Loucy (cell line): ENCODE data around the gene CNN2.

Source experiments
- H2AFZ ChIP-seq: fragments of 200-600 bp; sonication (generic); 2 replicates; pipeline ENCODE4 v1.6.0; 2016; ENCODE audit warnings: antibody characterized with exemption, mild to moderate bottlenecking, low read length, moderate library complexity
- H3F3A ChIP-seq: fragments of 200-600 bp; 2 replicates; pipeline ENCODE4 v1.6.0; 2016; ENCODE audit warnings: antibody characterized with exemption, low read depth, mild to moderate bottlenecking
- H3K27me3 ChIP-seq: fragments of 200-600 bp; sonication (generic); 2 replicates; pipeline ENCODE4 v1.6.1; 2014; ENCODE audit warnings: low read length, mild to moderate bottlenecking; ENCODE audit not compliant: insufficient read depth, poor library complexity, severe bottlenecking
- H3K36me3 ChIP-seq: fragments of 200-600 bp; sonication (generic); 2 replicates; pipeline ENCODE4 v1.6.1; 2016; ENCODE audit warnings: low read length; ENCODE audit not compliant: insufficient read depth
- H3K4me1 ChIP-seq: fragments of 200-600 bp; sonication (generic); 2 replicates; pipeline ENCODE4 v1.5.1; 2014; ENCODE audit warnings: low read length, mild to moderate bottlenecking; ENCODE audit not compliant: insufficient read depth, poor library complexity, severe bottlenecking
- H3K4me2 ChIP-seq: fragments of 200-600 bp; sonication (generic); 2 replicates; pipeline ENCODE4 v1.6.0; 2014; ENCODE audit warnings: antibody characterized with exemption, low read length, low read depth, mild to moderate bottlenecking; ENCODE audit not compliant: poor library complexity, severe bottlenecking
- H3K4me3 ChIP-seq: fragments of 200-600 bp; sonication (generic); 2 replicates; pipeline ENCODE4 v1.5.1; 2014; ENCODE audit warnings: low read length, mild to moderate bottlenecking, mixed read lengths; ENCODE audit not compliant: poor library complexity, severe bottlenecking
- H3K79me2 ChIP-seq: fragments of 200-600 bp; sonication (generic); 2 replicates; pipeline ENCODE4 v1.6.1; 2014; ENCODE audit warnings: low read length; ENCODE audit not compliant: insufficient read depth
- H3K9ac ChIP-seq: fragments of 200-600 bp; sonication (generic); 2 replicates; pipeline ENCODE4 v1.6.0; 2014; ENCODE audit warnings: mild to moderate bottlenecking, low read depth, low read length, moderate library complexity; ENCODE audit not compliant: poor library complexity, severe bottlenecking
- H3K9me2 ChIP-seq: fragments of 200-600 bp; sonication (generic); replicated peaks from 2 replicates; pipeline ENCODE4 v1.6.1; 2016; ENCODE audit warnings: low read depth, low read length, mixed read lengths
- H3K9me3 ChIP-seq: fragments of 200-600 bp; sonication (generic); 2 replicates; pipeline ENCODE4 v1.6.1; 2014; ENCODE audit warnings: mild to moderate bottlenecking, antibody characterized with exemption, low read length, low read depth; ENCODE audit not compliant: insufficient read depth
- H4K20me1 ChIP-seq: fragments of 200-600 bp; sonication (generic); 2 replicates; pipeline ENCODE4 v1.6.0; 2014; ENCODE audit warnings: antibody characterized with exemption, low read length, mild to moderate bottlenecking; ENCODE audit not compliant: insufficient read depth, poor library complexity, severe bottlenecking
- CTCF ChIP-seq: fragments of 200-600 bp; sonication (generic); conservative IDR thresholded peaks from 2 replicates; pipeline ENCODE4 v1.5.1; 2014; ENCODE audit warnings: mild to moderate bottlenecking, antibody characterized with exemption, low read length
- EZH2phosphoT487 ChIP-seq: fragments of 200-600 bp; IDR thresholded peaks from 2 replicates; pipeline ENCODE4 v1.6.1; 2018; ENCODE audit warnings: antibody characterized with exemption, mild to moderate bottlenecking, moderate library complexity, borderline replicate concordance

CNN2 gene

GRCh38 chr19:1051791-1052190 is 25.4 kb downstream of the CNN2 start:
- Histone ChIP-seq H3K9me2 (no peaks in the 10 kb centered on the region), H3K4me2 (no peak overlapping the region), H3K4me1 (no peaks in the 10 kb centered on the region), H3K9ac (no peak overlapping the region), H4K20me1 (no peaks in the 10 kb centered on the region), H3K27me3 (no peaks in the 10 kb centered on the region), H3K36me3 (no peaks in the 10 kb centered on the region), H2AFZ (no peak overlapping the region), H3K4me3 (no peak overlapping the region), H3K79me2 (no peaks in the 10 kb centered on the region), H3K9me3 (peaks cover 6% of the 10 kb centered on the region; the same call in 1 of the 2 replicates), H3F3A (no peaks in the 10 kb centered on the region)
- no peak for TF ChIP-seq CTCF
- no peak for TF ChIP-seq EZH2phosphoT487

GRCh38 chr19:1052349-1052975 is 26.1 kb downstream of the CNN2 start:
- H3K27me3 ChIP-seq, result no peaks in the 10 kb centered on the region
- no peaks in the 10 kb centered on the region for H3K79me2 ChIP-seq
- no peaks in the 10 kb centered on the region for H3K9me2 ChIP-seq
- H3K36me3 ChIP-seq, result no peaks in the 10 kb centered on the region
- no peak overlapping the region for H3K4me3 ChIP-seq
- H3K4me2 ChIP-seq, result no peak overlapping the region
- TF ChIP-seq CTCF (no peak), EZH2phosphoT487 (no peak)
- no peaks in the 10 kb centered on the region for H4K20me1 ChIP-seq
- no peaks in the 10 kb centered on the region for H3F3A ChIP-seq
- H3K9me3 ChIP-seq, result peaks cover 11% of the 10 kb centered on the region; the same call in 1 of the 2 replicates
- H3K4me1 ChIP-seq, result no peaks in the 10 kb centered on the region
- H3K9ac ChIP-seq, result no peak overlapping the region
- no peak overlapping the region for H2AFZ ChIP-seq

GRCh38 chr19:1053176-1054101 is 27.0 kb downstream of the CNN2 start:
- Histone ChIP-seq H3K36me3 (no peaks in the 10 kb centered on the region), H3K9me3 (peaks cover 21% of the 10 kb centered on the region; the same call in 1 of the 2 replicates), H3K4me1 (no peaks in the 10 kb centered on the region), H3K4me2 (no peak overlapping the region), H4K20me1 (no peaks in the 10 kb centered on the region), H2AFZ (no peak overlapping the region), H3K4me3 (no peak overlapping the region), H3K79me2 (no peaks in the 10 kb centered on the region), H3K9me2 (no peaks in the 10 kb centered on the region), H3K27me3 (no peaks in the 10 kb centered on the region), H3K9ac (no peak overlapping the region), H3F3A (no peaks in the 10 kb centered on the region)
- TF ChIP-seq CTCF (no peak), EZH2phosphoT487 (no peak)
